Activated CD8-positive, alpha-beta memory T cell treated with anti-CD3 and anti-CD28 coated beads, Interleukin-2, amount 50 U/mL, for 48 hours (primary cell): ENCODE measurements around the gene RPS5.
"Not testable (repeated sequence)": the region's sequence is repeated elsewhere in the genome, so short reads cannot be mapped to it uniquely, and the experiment has no call there.

Source experiments
- DNase-seq: peaks from one replicate; pipeline ENCODE4 v3.0.0-alpha.2; 2020

RPS5 gene

DNA sequence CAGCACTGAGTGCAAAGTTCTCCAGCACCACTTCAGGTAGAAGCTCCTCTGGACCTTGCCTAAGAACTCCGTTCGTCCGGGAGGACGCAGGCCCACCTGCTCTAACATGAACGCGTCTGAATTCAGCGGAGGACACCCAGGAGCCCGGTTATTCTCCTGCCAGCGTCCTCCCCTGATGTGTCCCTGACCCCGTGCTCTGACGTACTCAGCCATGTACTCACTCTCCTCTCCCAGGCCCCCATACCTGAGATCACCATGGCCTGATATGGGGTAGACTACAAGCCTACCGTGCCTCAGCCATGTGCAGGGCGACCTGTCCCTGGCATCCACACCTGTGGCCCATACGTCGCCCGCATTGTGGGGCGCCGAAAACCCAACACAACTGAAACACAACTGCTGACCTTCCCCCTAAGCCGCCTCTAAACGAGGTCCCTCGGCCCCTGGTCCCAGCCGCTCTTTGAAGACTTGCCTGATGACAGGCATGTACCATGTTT is 20.6 kb downstream of the RPS5 start:
- no peak for DNase-seq

DNA sequence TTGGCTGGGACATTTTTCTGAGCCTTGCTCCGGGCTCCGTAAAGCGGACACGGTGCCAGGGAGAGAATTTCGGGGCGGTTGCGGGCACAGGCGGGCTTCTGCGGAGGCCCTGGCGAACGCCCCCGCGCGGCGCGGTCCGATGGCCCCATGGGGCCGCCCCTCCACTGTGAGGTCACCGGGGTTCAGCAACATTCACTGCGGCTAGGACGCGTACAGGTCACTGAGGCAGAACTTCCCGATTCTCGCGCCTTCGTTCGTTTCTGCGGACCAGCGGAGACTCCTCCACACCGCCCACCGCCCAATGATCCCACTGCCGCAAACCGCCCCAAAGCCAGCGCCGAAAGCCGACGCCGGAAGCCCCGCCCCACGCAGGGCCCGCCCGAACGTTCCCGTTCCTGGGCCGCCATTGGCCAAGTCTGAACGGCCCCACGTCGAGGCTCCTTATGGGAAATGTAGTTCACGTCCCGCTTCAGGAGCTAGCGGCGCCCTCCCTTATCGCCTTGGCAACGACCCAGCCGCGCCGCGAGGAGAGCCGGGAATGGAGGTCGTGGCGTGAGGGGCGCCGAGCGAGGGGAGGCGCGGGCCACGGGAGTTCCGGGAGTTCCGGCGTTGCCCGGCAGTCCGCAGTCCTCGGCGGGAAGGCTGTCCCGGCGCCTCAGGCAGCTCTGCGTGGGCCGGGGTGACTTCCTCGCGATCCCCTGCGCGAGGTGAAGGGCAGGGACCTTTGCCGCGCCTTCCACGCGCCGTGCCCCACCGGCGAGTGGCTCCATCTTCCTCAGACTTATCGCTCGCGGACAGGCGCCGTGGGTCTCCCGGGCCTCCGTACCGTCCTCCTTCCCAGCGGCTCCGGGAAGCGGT is 21.3 kb downstream of the RPS5 start, which contains the start of gene ZNF584:
Gene ZNF584, plus strand, starts transcription at position 498 of the 858 bp plus-strand sequence. CDS start 499 bp downstream, outside the sequence.
- DNase-seq, result peak; percentile 97

DNA sequence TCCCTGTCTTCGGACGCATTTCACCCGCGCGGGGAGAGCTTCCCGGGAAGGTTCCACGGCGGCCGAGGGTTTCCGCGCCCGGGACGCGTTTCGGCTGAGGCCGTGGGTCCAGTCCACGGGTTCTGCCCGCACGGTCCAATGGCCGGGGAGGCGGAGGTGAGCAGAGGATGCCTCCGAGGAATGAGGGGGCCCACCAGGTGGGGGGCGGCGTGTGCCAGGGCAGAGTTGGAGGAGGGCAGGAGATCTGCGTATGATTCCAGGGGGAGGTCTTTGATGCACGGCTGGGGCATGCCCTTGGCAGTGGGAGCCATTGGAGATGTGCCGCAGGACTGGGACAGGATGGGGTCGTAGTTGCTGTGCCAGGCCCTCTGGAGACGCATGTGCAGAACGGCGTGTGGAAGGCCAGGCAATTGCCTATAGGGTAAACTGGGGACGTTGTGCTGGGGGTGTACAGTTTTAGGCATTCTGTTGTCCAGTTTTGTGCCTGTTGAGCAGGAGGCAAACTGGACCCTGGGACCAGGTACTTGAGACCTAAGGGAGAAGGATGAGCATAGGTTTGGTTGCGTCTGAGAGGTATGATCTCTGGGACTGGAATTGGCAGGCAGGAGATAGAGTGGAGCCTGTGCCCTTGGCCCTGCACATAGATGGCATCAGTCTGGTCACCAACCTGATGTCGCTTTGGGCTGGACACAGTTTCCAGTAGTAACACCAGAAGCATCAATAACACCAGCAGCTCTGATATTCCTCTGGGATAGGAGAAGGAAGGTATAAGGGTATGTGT is 22.1 kb downstream of the RPS5 start:
- DNase-seq, result peak; percentile 72

GRCh38 chr19:58416604-58417003 is 29.5 kb downstream of the RPS5 start:
- DNase-seq, result no peak

GRCh38 chr19:58417071-58417470 is 30.0 kb downstream of the RPS5 start:
- no peak for DNase-seq

GRCh38 chr19:58428617-58429016 is 41.5 kb downstream of the RPS5 start:
- no peak for DNase-seq

- DNase-seq, result no peak
Measured at GRCh38 chr19:58429745-58430144, 42.7 kb downstream of the RPS5 start.

DNA sequence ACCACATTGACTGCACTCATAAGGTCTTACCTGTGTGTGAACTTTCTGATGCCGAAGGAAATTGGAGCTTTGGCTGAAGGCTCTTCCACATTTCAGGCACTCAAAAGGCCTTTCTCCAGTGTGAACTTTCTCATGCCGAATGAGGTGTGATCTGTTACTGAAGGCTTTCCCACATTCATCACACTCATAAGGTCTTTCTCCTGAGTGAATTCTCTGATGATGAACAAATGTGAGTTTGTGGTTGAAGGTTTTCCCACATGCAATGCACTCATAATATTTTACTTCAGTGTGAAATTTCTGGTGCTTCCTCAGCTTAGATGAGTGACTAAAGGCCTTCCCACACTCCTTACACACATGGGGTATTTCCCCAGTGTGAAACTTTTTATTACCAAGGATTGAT is 47.1 kb downstream of the RPS5 start:
- DNase-seq, result no peak

DNA sequence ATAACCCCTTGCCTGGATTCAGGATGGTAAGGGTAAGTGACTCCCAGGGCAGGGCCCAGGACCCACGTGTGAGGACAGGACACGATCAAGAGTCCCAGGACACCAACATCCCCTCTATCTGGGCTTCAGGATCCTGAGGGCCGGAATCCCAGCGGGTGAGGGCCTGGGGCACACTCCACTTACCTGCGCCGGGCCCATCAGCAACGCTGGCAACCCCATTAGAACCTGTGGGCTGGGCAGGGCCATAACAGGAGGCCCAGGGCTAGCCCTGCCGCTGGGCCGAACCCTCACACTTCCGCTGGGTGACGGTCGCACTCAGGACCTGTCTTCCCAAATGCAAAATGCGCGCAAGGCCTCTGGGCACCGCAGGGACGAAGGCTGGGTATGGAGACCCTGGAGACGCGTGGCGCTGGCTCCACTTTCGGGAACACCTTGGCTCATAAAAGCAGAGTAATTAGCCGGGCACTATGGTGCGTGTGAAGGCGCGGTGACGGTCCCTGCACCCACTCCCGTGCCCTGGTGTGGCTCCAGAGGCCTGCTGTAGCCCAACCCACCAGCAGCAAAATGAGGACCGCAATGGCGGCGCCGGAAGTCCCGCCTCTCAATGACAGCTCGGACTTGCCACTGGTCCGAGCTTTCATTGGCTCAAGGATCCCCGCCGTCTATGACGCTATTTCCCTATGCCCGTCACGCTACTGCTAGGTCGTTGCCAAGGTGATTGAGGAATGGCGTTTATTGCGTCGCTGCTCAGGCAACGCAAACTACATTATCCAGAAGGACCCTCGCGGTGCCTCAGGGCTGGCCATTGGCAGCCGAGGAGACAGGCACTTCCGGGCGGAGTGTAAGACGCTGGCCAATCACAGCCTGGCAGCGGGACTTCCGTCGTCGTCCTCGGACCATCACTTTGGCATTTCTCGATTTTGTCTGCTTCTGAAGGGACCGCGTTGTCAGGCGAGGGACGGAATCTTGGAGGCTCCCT is 52.8 kb downstream of the RPS5 start, which contains the start of gene ZNF132:
Gene ZNF132, minus strand, starts transcription at position 578 of the 979 bp plus-strand sequence. Its CDS starts 332 bp downstream, at position 246.
- peak; percentile 91 for DNase-seq

DNA sequence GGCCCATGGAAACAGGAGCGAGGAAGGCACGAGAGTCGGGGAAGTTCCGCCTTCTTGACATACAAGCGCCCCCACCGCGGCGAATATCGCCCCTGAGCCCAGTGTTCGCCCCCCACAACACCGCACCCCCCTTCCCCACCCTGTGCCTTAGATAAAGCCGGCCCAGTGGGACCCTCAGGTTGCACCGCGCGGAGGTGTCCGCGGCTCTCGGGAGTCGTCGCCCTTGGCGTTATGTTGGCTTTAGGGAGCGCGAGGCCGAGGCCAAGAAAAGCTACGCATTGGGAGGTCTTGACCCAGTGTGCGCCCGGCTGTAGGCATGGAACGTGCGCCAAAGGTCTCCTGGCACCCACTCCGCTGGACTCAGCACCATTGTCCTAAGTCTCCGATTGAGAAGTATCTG is 53.5 kb downstream of the RPS5 start:
- DNase-seq, result no peak

- DNase-seq, result not testable (repeated sequence)
Measured at GRCh38 chr19:58442986-58443385, 55.9 kb downstream of the RPS5 start.
